Pancreas (tissue), 10 donors: Measurements from ENCODE around the gene COTL1. TPM values are rescaled to one million over a fixed set of nuclear protein-coding genes. Genes with fewer than 3 reads are reported as not detected.

Experiments used
- ATAC-seq, 4 donors: fragments of 200-7000 bp; cut with Tn5 transposase; one replicate each; pipeline versions ENCODE4 v1.8.0 to v1.9.1; 2020; ENCODE audit warnings: mild to moderate bottlenecking in 4 of 4, moderate library complexity in 4 of 4
- DNase-seq, 6 donors: peaks; one replicate each; pipeline ENCODE4 v3.0.0-alpha.2; 2020
- FAIRE-seq: peaks from 2 replicates; lab custom pipeline; 2012; peaks lifted over from hg19 to GRCh38; lab: Jason Lieb, UNC
- H3K27ac ChIP-seq, 4 donors: fragments of 200-600 bp; sonication (generic); 1 replicate in 3 of 4; 2 replicates in 1 of 4; pipeline versions ENCODE4 v1.5.0 to v1.8.0; 2020
- H3K27me3 ChIP-seq, 4 donors: fragments of 200-600 bp; one replicate each; pipeline ENCODE4 v1.8.0; 2021
- H3K36me3 ChIP-seq, 3 donors: fragments of 200-600 bp; sonication (generic) in 1 of 3; one replicate each; pipeline versions ENCODE4 v1.5.0 to v1.8.0; 2020 to 2021
- H3K4me1 ChIP-seq, 3 donors: fragments of 200-600 bp; one replicate each; pipeline ENCODE4 v1.8.0; 2021
- H3K4me3 ChIP-seq, 4 donors: fragments of 200-600 bp; sonication (generic) in 2 of 4; one replicate each; pipeline versions ENCODE4 v1.5.0 to v1.8.0; 2020 to 2021
- H3K9me3 ChIP-seq, 4 donors: fragments of 200-600 bp; one replicate each; pipeline ENCODE4 v1.8.0; 2021
- CTCF ChIP-seq, 4 donors: fragments of 200-600 bp; sonication (generic) in 3 of 4; IDR thresholded peaks; one replicate each; pipeline versions ENCODE4 v1.5.0 to v1.8.0; 2021; ENCODE audit warnings: antibody characterized with exemption in 4 of 4
- WGBS, 2 donors: extraction: QIAGEN DNeasy Blood & Tissue Kit; methylation state at CpG; one replicate each; pipeline ENCODE4 v1.1.7; 2013; 5-methylcytosine and 5-hydroxymethylcytosine counted together
- intact Hi-C, 3 donors: fragments of 100-400 bp; cut with DNase I; formaldehyde crosslinking; loops; one replicate each; pipeline versions ENCODE4 v1.11.1 to v1.14.2; 2022
- polyA plus RNA-seq, 2 donors: library from polyadenylated mRNA; stranded (reverse); fragments of 200-250 nt; gene quantifications; one replicate each; pipeline ENCODE4 v1.2.3, GENCODE V29; 2013
- total RNA-seq, 6 donors: library from RNA; stranded (reverse); fragmentation: NEBNext Ultra II Directional in 4 of 6; extraction: Animal tissue kit (Norgen Biotek cat#: 25700) in 4 of 6; gene quantifications; one replicate each; pipeline versions ENCODE4 v1.2.1 to v1.2.4, GENCODE V29; 2021 to 2023
- donor health status: healthy with polysubstance abuse.
- donor health status: DM: no; HTN: no; CAD: no; lungs with moderate emphysema.
- donor health status: DM: no; HTN: no; CAD: no.
- donor health status: control.
- donor health status: control.
- donor health status: Bipolar disorder and iron deficiency.
- donor health status: DM: yes; HTN: yes; CAD: no.
- donor health status: DM: no; HTN: no; CAD: no.
- donor health status: DM: no; HTN: no; CAD: no.
- donor health status: DM: yes; HTN: yes; CAD: no.

The COTL1 gene
- total and polyA plus RNA-seq, 8 donors, result 6.8 to 44.3 (median 19.1) TPM

DNA sequence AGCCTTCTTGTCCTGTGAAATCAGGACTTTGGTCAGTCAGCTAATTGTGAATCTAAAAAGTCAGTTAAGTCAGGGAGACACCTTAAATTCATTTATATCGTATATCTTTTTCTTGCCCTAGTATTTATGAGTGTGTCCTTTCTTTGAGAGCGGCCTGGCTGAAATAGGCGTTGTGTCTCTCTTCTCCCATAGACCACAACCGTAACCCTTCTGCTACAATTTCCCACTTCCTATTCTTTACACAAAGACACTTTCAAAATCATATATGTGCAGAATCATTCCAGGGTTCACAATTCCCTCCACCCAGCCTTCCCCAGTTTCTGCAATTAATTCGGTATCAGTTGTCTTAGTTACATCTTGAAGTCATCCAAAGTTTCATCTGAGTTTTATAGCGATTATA is 14.0 kb upstream of the COTL1 start:
- DNase-seq (no peak), FAIRE-seq (no peak), ATAC-seq (peak in 1 of 4 donors; percentile 19)
- intact Hi-C loops, result no loop called here
- no peaks in the 10 kb centered on the region for H3K36me3 ChIP-seq
- peaks cover 0 to 5% (median 0%) of the 10 kb centered on the region in 3 donors for H3K4me1 ChIP-seq
- H3K4me3 ChIP-seq, result no peak overlapping the region
- H3K27me3 ChIP-seq, result no peaks in the 10 kb centered on the region
- TF ChIP-seq CTCF (IDR thresholded peaks at IDR 0.05), result no peak
- H3K9me3 ChIP-seq, result no peaks in the 10 kb centered on the region
- H3K27ac ChIP-seq, result no peak overlapping the region
- 87 to 94% methylated on average over 6 of the region's 6 CpGs for WGBS, 2 donors

DNA sequence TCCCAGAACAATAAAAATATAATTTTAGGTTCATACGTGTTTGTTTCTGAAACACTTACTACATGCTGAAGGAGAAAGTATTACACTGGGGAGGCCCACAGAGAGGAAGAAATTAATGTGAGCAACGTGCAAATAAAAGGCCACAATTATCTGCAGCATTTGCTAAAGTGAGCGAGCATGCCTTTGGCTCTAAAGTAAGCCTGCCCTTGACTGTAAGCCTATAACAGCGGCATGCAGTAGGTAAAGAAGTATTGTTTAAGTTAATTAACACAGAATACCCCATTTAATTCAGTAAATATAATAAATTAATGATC is 13.2 kb upstream of the COTL1 start:
- Histone ChIP-seq H3K4me1 (peaks cover 0 to 5% (median 0%) of the 10 kb centered on the region in 3 donors), H3K36me3 (no peaks in the 10 kb centered on the region), H3K9me3 (no peaks in the 10 kb centered on the region), H3K27me3 (no peaks in the 10 kb centered on the region), H3K27ac (no peak overlapping the region), H3K4me3 (no peak overlapping the region)
- intact Hi-C loops, result no loop called here
- no peak for ATAC-seq
- FAIRE-seq, result no peak
- no peak for DNase-seq
- TF ChIP-seq CTCF (IDR thresholded peaks at IDR 0.05), result no peak
- 80 to 82% methylated on average over 4 of the region's 4 CpGs for WGBS, 2 donors

- no peaks in the 10 kb centered on the region for H3K36me3 ChIP-seq
- ATAC-seq, result no peak
- no peak for DNase-seq
- no peaks in the 10 kb centered on the region for H3K27me3 ChIP-seq
- WGBS, 2 donors, result 84 to 88% methylated on average over 16 of the region's 16 CpGs
- intact Hi-C loops, result no loop called here
- no peaks in the 10 kb centered on the region for H3K9me3 ChIP-seq
- H3K27ac ChIP-seq, result no peak overlapping the region
- H3K4me1 ChIP-seq, result peaks cover 0 to 5% (median 0%) of the 10 kb centered on the region in 3 donors
- no peak for FAIRE-seq
- H3K4me3 ChIP-seq, result no peak overlapping the region
- no peak for TF ChIP-seq CTCF (IDR thresholded peaks at IDR 0.05)
Observed at GRCh38 chr16:84630446-84631152, 12.7 kb upstream of the COTL1 start.

GRCh38 chr16:84630009-84630408 is 12.1 kb upstream of the COTL1 start:
- no peak for DNase-seq
- Histone ChIP-seq H3K4me1 (peaks cover 0 to 5% (median 0%) of the 10 kb centered on the region in 3 donors), H3K27me3 (no peaks in the 10 kb centered on the region), H3K27ac (no peak overlapping the region), H3K9me3 (no peaks in the 10 kb centered on the region), H3K4me3 (no peak overlapping the region), H3K36me3 (no peaks in the 10 kb centered on the region)
- intact Hi-C loops, result no loop called here
- no peak for FAIRE-seq
- TF ChIP-seq CTCF (IDR thresholded peaks at IDR 0.05), result no peak
- no peak for ATAC-seq
- 87 to 88% methylated on average over 5 of the region's 5 CpGs for WGBS, 2 donors

DNA sequence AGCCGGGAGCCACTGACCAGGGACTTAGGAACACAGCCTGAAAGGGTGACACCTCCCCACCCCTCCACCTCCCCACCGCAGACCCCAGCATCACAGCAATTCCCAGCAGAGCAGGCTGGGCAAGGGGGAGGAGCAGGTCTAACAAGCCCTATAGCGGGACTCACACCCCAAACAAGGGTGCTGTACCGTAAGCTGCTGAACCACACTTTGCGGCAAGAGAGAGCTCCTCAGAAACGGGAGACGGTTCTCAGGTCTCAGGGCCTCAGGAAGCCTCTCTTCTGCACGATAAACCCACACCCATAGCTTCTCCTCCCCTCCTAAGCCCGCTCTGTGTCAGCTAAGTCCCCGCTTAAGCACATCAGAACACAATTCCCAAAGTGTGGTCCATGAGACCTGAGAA is 11.7 kb upstream of the COTL1 start:
- Histone ChIP-seq H3K4me3 (no peak overlapping the region), H3K27ac (no peak overlapping the region), H3K4me1 (peaks cover 0 to 5% (median 0%) of the 10 kb centered on the region in 3 donors), H3K36me3 (no peaks in the 10 kb centered on the region), H3K9me3 (no peaks in the 10 kb centered on the region), H3K27me3 (no peaks in the 10 kb centered on the region)
- intact Hi-C loops, result loop anchor here in 1 of 3 donors (10.0 kb wide), 1 partner anchor 85 kb away; no protein-coding TSS in a partner anchor
- DNase-seq (no peak), FAIRE-seq (no peak), ATAC-seq (no peak)
- no peak for TF ChIP-seq CTCF (IDR thresholded peaks at IDR 0.05)
- 76 to 78% methylated on average over 10 of the region's 10 CpGs for whole genome bisulfite sequencing, 2 donors
